ENCODE measurements around the gene FXYD4.

GRCh38 chr10:43360086-43360485, 11.3 kb upstream of the FXYD4 start:
- TF ChIP-seq EZH2 (IDR thresholded peaks at IDR 0.05; ENCODE audit: borderline replicate concordance, low read length), result no peak
- no peak for TF ChIP-seq CTCF (conservative IDR thresholded peaks at IDR 0.05 in 1 of 2, IDR thresholded peaks at IDR 0.05 in 1 of 2; ENCODE audit: extremely low read depth in 1 of 2, insufficient read depth in 1 of 2, low read depth in 1 of 2, low read length in 2 of 2)

Data from mammary epithelial cell (primary cell).